Spleen (tissue), 7 donors: ENCODE measurements around the gene TWIST2.

ENCODE experiments used
- POLR2A ChIP-seq, 3 donors: fragments of 450-650 bp; IDR thresholded peaks; one replicate each; pipeline ENCODE4 v1.5.1; 2017; ENCODE audit warnings: antibody characterized with exemption in 3 of 3, mild to moderate bottlenecking in 1 of 3
- TF ChIP-seq, protein P1 (sequence below), 11 experiments: fragments of 200-600 bp in 7 of 11; fragments of 450-650 bp in 4 of 11; sonication (generic) in 4 of 11; IDR thresholded peaks in 8 of 11; conservative IDR thresholded peaks in 3 of 11; 1 replicate in 7 of 11; 2 replicates in 4 of 11; pipeline versions ENCODE4 v1.4.0 to v1.8.0; 2016 to 2021; ENCODE audit warnings: antibody characterized with exemption in 11 of 11, inconsistent platforms in 4 of 11, mild to moderate bottlenecking in 1 of 11
- donor health status: DM: no; HTN: no; CAD: no; lungs with moderate emphysema.
- donor health status: DM: no; HTN: no; CAD: no.
- donor health status: DM: no; HTN: no; CAD: no.

DNA sequence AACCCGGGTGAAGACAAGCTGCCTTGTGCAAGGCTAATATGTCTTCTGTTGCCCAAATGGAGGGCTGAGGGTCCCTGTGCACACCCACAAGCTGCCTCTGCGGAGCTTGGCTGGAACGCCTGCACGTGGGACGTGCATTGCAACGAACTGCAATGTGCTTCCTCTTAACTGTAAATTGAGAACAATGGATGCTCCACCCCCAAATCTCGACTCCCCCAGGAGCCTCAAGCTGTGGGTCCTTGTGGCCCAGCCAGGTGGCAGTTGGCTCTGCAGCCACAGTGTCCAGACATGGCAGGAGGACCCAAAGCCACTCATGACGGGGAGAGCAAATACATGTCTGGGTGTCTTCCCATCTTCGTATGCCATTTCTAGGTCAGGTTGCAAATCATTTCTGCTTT is 90.1 kb downstream of the TWIST2 start:
- TF ChIP-seq, protein P1, sequence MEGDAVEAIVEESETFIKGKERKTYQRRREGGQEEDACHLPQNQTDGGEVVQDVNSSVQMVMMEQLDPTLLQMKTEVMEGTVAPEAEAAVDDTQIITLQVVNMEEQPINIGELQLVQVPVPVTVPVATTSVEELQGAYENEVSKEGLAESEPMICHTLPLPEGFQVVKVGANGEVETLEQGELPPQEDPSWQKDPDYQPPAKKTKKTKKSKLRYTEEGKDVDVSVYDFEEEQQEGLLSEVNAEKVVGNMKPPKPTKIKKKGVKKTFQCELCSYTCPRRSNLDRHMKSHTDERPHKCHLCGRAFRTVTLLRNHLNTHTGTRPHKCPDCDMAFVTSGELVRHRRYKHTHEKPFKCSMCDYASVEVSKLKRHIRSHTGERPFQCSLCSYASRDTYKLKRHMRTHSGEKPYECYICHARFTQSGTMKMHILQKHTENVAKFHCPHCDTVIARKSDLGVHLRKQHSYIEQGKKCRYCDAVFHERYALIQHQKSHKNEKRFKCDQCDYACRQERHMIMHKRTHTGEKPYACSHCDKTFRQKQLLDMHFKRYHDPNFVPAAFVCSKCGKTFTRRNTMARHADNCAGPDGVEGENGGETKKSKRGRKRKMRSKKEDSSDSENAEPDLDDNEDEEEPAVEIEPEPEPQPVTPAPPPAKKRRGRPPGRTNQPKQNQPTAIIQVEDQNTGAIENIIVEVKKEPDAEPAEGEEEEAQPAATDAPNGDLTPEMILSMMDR (IDR thresholded peaks at IDR 0.05 in 8 of 11, conservative IDR thresholded peaks at IDR 0.05 in 3 of 11), result no peak
- no peak for TF ChIP-seq POLR2A (IDR thresholded peaks at IDR 0.05)
